Effector CD4-positive, alpha-beta T cell (primary cell): ENCODE data around the gene CCNF.
"Not testable (repeated sequence)": the region's sequence is repeated elsewhere in the genome, so short reads cannot be mapped to it uniquely, and the experiment has no call there.

Source experiments
- DNase-seq: peaks from one replicate; pipeline ENCODE4 v3.0.0-alpha.2; 2020

The CCNF gene

GRCh38 chr16:2428784-2429033 is 538 bp upstream of the CCNF start:
- no peak for DNase-seq

- DNase-seq, result no peak
These were observed 770 bp downstream of the CCNF start for GRCh38 chr16:2429771-2430663.

GRCh38 chr16:2432286-2432685 is 3.0 kb downstream of the CCNF start:
- DNase-seq, result no peak

- DNase-seq, result no peak
These were observed 3.7 kb downstream of the CCNF start for GRCh38 chr16:2432801-2433505.

- DNase-seq, result not testable (repeated sequence)
These were observed 6.0 kb downstream of the CCNF start for GRCh38 chr16:2435236-2435635.

- DNase-seq, result no peak
These were observed 6.9 kb downstream of the CCNF start for GRCh38 chr16:2436110-2436509.

- DNase-seq, result no peak
These were observed 8.0 kb downstream of the CCNF start for GRCh38 chr16:2437032-2437790.

- no peak for DNase-seq
These were observed 8.9 kb downstream of the CCNF start for GRCh38 chr16:2438121-2438520.

- DNase-seq, result no peak
These were observed 10.4 kb downstream of the CCNF start for GRCh38 chr16:2439598-2439997.

GRCh38 chr16:2441143-2441804 is 12.0 kb downstream of the CCNF start:
- not testable (repeated sequence) for DNase-seq

- DNase-seq, result no peak
These were observed 14.3 kb downstream of the CCNF start for GRCh38 chr16:2443555-2443954.

GRCh38 chr16:2447920-2448583 is 18.8 kb downstream of the CCNF start:
- DNase-seq, result no peak

GRCh38 chr16:2449118-2449517 is 19.9 kb downstream of the CCNF start:
- no peak for DNase-seq

GRCh38 chr16:2450535-2450934 is 21.3 kb downstream of the CCNF start:
- DNase-seq, result no peak

GRCh38 chr16:2450975-2451381 is 21.7 kb downstream of the CCNF start:
- DNase-seq, result no peak

- DNase-seq, result no peak
These were observed 22.6 kb downstream of the CCNF start for GRCh38 chr16:2451851-2452320.

GRCh38 chr16:2452650-2453049 is 23.4 kb downstream of the CCNF start:
- no peak for DNase-seq

- no peak for DNase-seq
These were observed 26.0 kb downstream of the CCNF start for GRCh38 chr16:2455081-2455845.

GRCh38 chr16:2456551-2457153 is 27.4 kb downstream of the CCNF start:
- no peak for DNase-seq

GRCh38 chr16:2457267-2457666 is 28.0 kb downstream of the CCNF start:
- DNase-seq, result no peak

GRCh38 chr16:2457946-2458345 is 28.7 kb downstream of the CCNF start:
- DNase-seq, result no peak
